Body of pancreas (tissue), 4 donors: ENCODE measurements around the gene WFIKKN1.

Source experiments
- CTCF ChIP-seq, 7 experiments: fragments of 450-650 bp in 4 of 7; fragments of 200-600 bp in 3 of 7; sonication (generic) in 3 of 7; IDR thresholded peaks; one replicate each; pipeline ENCODE4 v1.5.1; 2016 to 2019; ENCODE audit warnings: antibody characterized with exemption in 7 of 7
- POLR2A ChIP-seq, 3 donors: fragments of 450-650 bp; IDR thresholded peaks; one replicate each; pipeline ENCODE4 v1.6.1; 2016; ENCODE audit warnings: antibody characterized with exemption in 3 of 3, mild to moderate bottlenecking in 2 of 3

GRCh38 chr16:652454-653305 is 21.9 kb downstream of the WFIKKN1 start:
- no peak for TF ChIP-seq POLR2A (IDR thresholded peaks at IDR 0.05)
- no peak for TF ChIP-seq CTCF (IDR thresholded peaks at IDR 0.05)
